Transverse colon (tissue), 4 donors: ENCODE data around the gene RBP4. TPM values are rescaled to one million over a fixed set of nuclear protein-coding genes. Genes with fewer than 3 reads are reported as not detected.
"Not testable (repeated sequence)": the region's sequence is repeated elsewhere in the genome, so short reads cannot be mapped to it uniquely, and the experiment has no call there.

Source experiments
- DNase-seq: peaks from one replicate; pipeline ENCODE4 v3.0.0-alpha.2; 2019
- H3K27ac ChIP-seq, 4 donors: fragments of 200-600 bp; sonication (generic); 2 replicates each; pipeline ENCODE4 v1.5.1; 2016 to 2018; ENCODE audit warnings: inconsistent platforms in 4 of 4
- H3K27me3 ChIP-seq: fragments of 200-600 bp; sonication (generic); 2 replicates; pipeline ENCODE4 v1.5.1; 2017; ENCODE audit warnings: inconsistent platforms
- H3K36me3 ChIP-seq, 4 donors: fragments of 200-600 bp; sonication (generic); 2 replicates each; pipeline ENCODE4 v1.5.1; 2017 to 2019; ENCODE audit warnings: inconsistent platforms in 4 of 4
- H3K4me1 ChIP-seq, 4 donors: fragments of 200-600 bp; sonication (generic); 2 replicates each; pipeline ENCODE4 v1.5.1; 2017 to 2020; ENCODE audit warnings: inconsistent platforms in 4 of 4
- H3K4me3 ChIP-seq, 4 donors: fragments of 200-600 bp; sonication (generic); 1 replicate in 1 of 4; 2 replicates in 3 of 4; pipeline versions ENCODE4 v1.5.1 to v1.6.1; 2017 to 2019; ENCODE audit warnings: inconsistent platforms in 4 of 4
- H3K9me3 ChIP-seq, 2 donors: fragments of 200-600 bp; sonication (generic); 2 replicates each; pipeline ENCODE4 v1.5.1; 2017 to 2019; ENCODE audit warnings: inconsistent platforms in 2 of 2
- CTCF ChIP-seq, 5 experiments: fragments of 200-600 bp in 3 of 5; fragments of 450-650 bp in 2 of 5; sonication (generic) in 3 of 5; IDR thresholded peaks; 1 replicate in 2 of 5; 2 replicates in 3 of 5; pipeline ENCODE4 v1.5.1; 2016 to 2017; ENCODE audit warnings: antibody characterized with exemption in 5 of 5, inconsistent platforms in 3 of 5, mild to moderate bottlenecking in 2 of 5, moderate library complexity in 1 of 5
- EP300 ChIP-seq: sonication (generic); formaldehyde crosslinking; IDR thresholded peaks from one replicate; pipeline ENCODE4 v1.6.1; 2017; ENCODE audit warnings: antibody characterized with exemption, low read depth
- POLR2A ChIP-seq: fragments of 450-650 bp; IDR thresholded peaks from one replicate; pipeline ENCODE4 v1.6.1; 2016; ENCODE audit warnings: antibody characterized with exemption, mild to moderate bottlenecking, moderate library complexity
- POLR2AphosphoS5 ChIP-seq, 3 donors: sonication (generic); formaldehyde crosslinking; IDR thresholded peaks; one replicate each; pipeline ENCODE4 v1.6.1; 2016; ENCODE audit warnings: antibody characterized with exemption in 3 of 3
- WGBS, 2 donors: methylation state at CpG; one replicate each; pipeline ENCODE4 v1.1.5; 2018; ENCODE audit warnings: low coverage in 1 of 2; 5-methylcytosine and 5-hydroxymethylcytosine counted together
- in situ Hi-C, 4 donors: fragments of 200-750 bp; cut with MboI; loops; one replicate each; pipeline versions ENCODE4 v1.15.0 to v1.15.1; 2017; ENCODE audit warnings: low sequenced_read_pairs in 3 of 4, low pct_ligation_motif_present in 1 of 4, low pct_unique_long_range_greater_than_20kb in 1 of 4
- intact Hi-C: fragments of 100-400 bp; cut with DNase I; formaldehyde crosslinking; loops from one replicate; pipeline ENCODE4 v1.15.1; 2023; ENCODE audit warnings: low total_unique reads
- total RNA-seq, 4 donors: library from RNA; depleted of rRNA; stranded (reverse); fragments of >200 nt; gene quantifications; one replicate each; pipeline ENCODE4 v1.1.0, GENCODE V29; 2016

The RBP4 gene
- total RNA-seq, 4 donors from 2014 or later: 3.4 to 18.0 (median 7.1) TPM

- intact Hi-C loops (no loop called here), in situ Hi-C loops (loop anchor here in 1 of 4 donors (10.0 kb wide), 1 partner anchor 127 kb away; no protein-coding TSS in a partner anchor)
- TF ChIP-seq POLR2AphosphoS5 (IDR thresholded peaks at IDR 0.05) (no peak), POLR2A (no peak), EP300 (no peak), CTCF (IDR thresholded peaks at IDR 0.05) (no peak)
- H3K4me1 ChIP-seq: peaks cover 0 to 18% (median 12%) of the 10 kb centered on the region in 4 donors
- DNase-seq: no peak
- H3K9me3 ChIP-seq: no peaks in the 10 kb centered on the region
- H3K4me3 ChIP-seq: no peak overlapping the region
- H3K27me3 ChIP-seq: no peaks in the 10 kb centered on the region
- H3K36me3 ChIP-seq: no peaks in the 10 kb centered on the region
- H3K27ac ChIP-seq: peak overlapping the region in 2 of 4 donors; percentile 66 to 79
Observed at GRCh38 chr10:93547522-93547921, 53.5 kb downstream of the RBP4 start.

- H3K4me3 ChIP-seq, intact Hi-C loops, H3K36me3 ChIP-seq, H3K9me3 ChIP-seq, H3K27ac ChIP-seq, H3K27me3 ChIP-seq: not testable (repeated sequence)
- WGBS, 2 donors: 75 to 92% methylated on average over 2 to 8 of the region's 8 CpGs
- in situ Hi-C loops: loop anchor here in 1 of 4 donors (10.0 kb wide), 1 partner anchor 128 kb away; no protein-coding TSS in a partner anchor
- peak; percentile 44 for DNase-seq
- H3K4me1 ChIP-seq: peaks cover 0 to 24% (median 13%) of the 10 kb centered on the region in 4 donors
Observed at GRCh38 chr10:93546995-93547394, 54.0 kb downstream of the RBP4 start.

GRCh38 chr10:93542358-93542791 lies 58.7 kb downstream of the RBP4 start:
- Histone ChIP-seq H3K4me3 (peak overlapping the region in 2 of 4 donors; percentile 8 to 36), H3K27me3 (no peaks in the 10 kb centered on the region), H3K36me3 (no peaks in the 10 kb centered on the region), H3K27ac (peak overlapping the region; percentile 8 to 56 (median 42)), H3K9me3 (no peaks in the 10 kb centered on the region), H3K4me1 (peaks cover 0 to 13% (median 3%) of the 10 kb centered on the region in 4 donors)
- in situ Hi-C loops: loop anchor here in 1 of 4 donors (10.0 kb wide), 1 partner anchor 132 kb away; no protein-coding TSS in a partner anchor
- intact Hi-C loops: no loop called here
- 5 to 16% methylated on average over 5 to 10 of the region's 10 CpGs for WGBS, 2 donors
- TF ChIP-seq CTCF (IDR thresholded peaks at IDR 0.05) (peak in 1 of 5 experiments; percentile 27), POLR2A (no peak), POLR2AphosphoS5 (IDR thresholded peaks at IDR 0.05) (peak in 2 of 3 donors; percentile 50 to 71)
- peak; percentile 80 for DNase-seq

Other genes starting within 250 kb of the RBP4 start
- gene MYOF, start 118.9 kb downstream of the RBP4 start, total RNA-seq: 10 to 100 TPM; 18.9 to 57.2 (median 50.2) TPM
- 10 to 100 TPM in 1 of 4 donors, 1 to 10 TPM in 2, not detected in 1; 1.1 to 13.1 (median 4.3) TPM for gene CEP55, start 104.6 kb downstream of the RBP4 start, total RNA-seq
- 10 to 100 TPM in 3 of 4 donors, under 1 TPM in 1; 0.75 to 17.1 (median 12.9) TPM for gene FFAR4, start 34.6 kb downstream of the RBP4 start, total RNA-seq
- gene PDE6C, start 11.3 kb upstream of the RBP4 start, total RNA-seq: not detected
- gene FRA10AC1, start 101.4 kb upstream of the RBP4 start, total RNA-seq: 10 to 100 TPM in 3 of 4 donors, 1 to 10 TPM in 1; 1.9 to 37.4 (median 13.9) TPM
- 1 to 10 TPM in 2 of 4 donors, not detected in 2; 1.1 to 2.4 TPM for gene LGI1, start 156.7 kb upstream of the RBP4 start, total RNA-seq